Endothelial cell of umbilical vein (primary cell): Measurements from ENCODE around the gene MARK2. TPM values are rescaled to one million over a fixed set of nuclear protein-coding genes. Genes with fewer than 3 reads are reported as not detected.

Experiments used
- BruUV-seq: library from RNA; stranded (reverse); fragments of 400-500 nt; replicated peaks from 2 replicates; lab custom pipeline; 2021; lab: Mats Ljungman, UMichigan
- CTCF ChIA-PET: fragments of 300-600, 350-600 bp; sonication (Branson Sonifier 250); formaldehyde crosslinking; loops from one replicate; lab custom pipeline; 2021; ENCODE audit warnings: antibody characterized with exemption, inconsistent platforms; lab: Charles Lee
- POLR2A ChIA-PET: fragments of 300-600, 350-600 bp; sonication (Branson Sonifier 250); formaldehyde crosslinking; loops from one replicate; lab custom pipeline; 2021; ENCODE audit warnings: antibody characterized with exemption, inconsistent platforms; lab: Charles Lee
- DNase-seq: peaks from one replicate; pipeline ENCODE4 v3.0.0-alpha.2; 2011; ENCODE audit warnings: low read depth, low spot score
- FAIRE-seq: peaks from 2 replicates; lab custom pipeline; 2011; peaks lifted over from hg19 to GRCh38; lab: Jason Lieb, UNC
- H2AFZ ChIP-seq: 2 replicates; pipeline ENCODE4 v1.6.0; 2012; ENCODE audit warnings: low read depth, low read length, control low read depth, inconsistent platforms
- H3K27ac ChIP-seq: 2 replicates; pipeline ENCODE4 v1.5.1; 2011; ENCODE audit warnings: low read depth, mild to moderate bottlenecking, control low read depth, low read length, moderate library complexity; ENCODE audit not compliant: insufficient read depth
- H3K27me3 ChIP-seq, 2 experiments: 2 replicates each; pipeline versions ENCODE4 v1.6.0 to v1.6.1; 2011; ENCODE audit warnings: low read length in 2 of 2, mixed read lengths in 1 of 2; ENCODE audit not compliant: control insufficient read depth in 2 of 2, insufficient read depth in 2 of 2
- H3K36me3 ChIP-seq, 2 experiments: 2 replicates in 1 of 2; 3 replicates in 1 of 2; pipeline ENCODE4 v1.5.1; 2011; ENCODE audit warnings: low read length in 2 of 2, mild to moderate bottlenecking in 1 of 2, moderate library complexity in 1 of 2; ENCODE audit not compliant: control insufficient read depth in 2 of 2, insufficient read depth in 2 of 2; ENCODE audit errors: extremely low read depth in 1 of 2
- H3K4me1 ChIP-seq: 3 replicates; pipeline ENCODE4 v1.5.1; 2011; ENCODE audit warnings: mild to moderate bottlenecking, low read length; ENCODE audit not compliant: control insufficient read depth, insufficient read depth; ENCODE audit errors: extremely low read depth
- H3K4me2 ChIP-seq: 2 replicates; pipeline ENCODE4 v1.6.1; 2011; ENCODE audit warnings: low read length, control low read depth, mixed read lengths; ENCODE audit not compliant: insufficient read depth
- H3K4me3 ChIP-seq, 3 experiments: fragments of 200-600 bp in 1 of 3; sonication (generic), shearing (Covaris generic) in 1 of 3; replicated peaks in 1 of 3; 2 replicates each; pipeline ENCODE4 v1.5.1; 2011 to 2016; ENCODE audit warnings: control low read depth in 3 of 3, low read length in 3 of 3, mild to moderate bottlenecking in 2 of 3, inconsistent platforms in 1 of 3, low read depth in 1 of 3, moderate library complexity in 1 of 3; ENCODE audit not compliant: insufficient read depth in 1 of 3
- H3K79me2 ChIP-seq: 2 replicates; pipeline ENCODE4 v1.6.0; 2012; ENCODE audit warnings: low read length, inconsistent platforms; ENCODE audit not compliant: control insufficient read depth, insufficient read depth
- H3K9ac ChIP-seq: replicated peaks from 2 replicates; pipeline ENCODE3; 2011; ENCODE audit warnings: low read length, control low read depth; ENCODE audit not compliant: insufficient read depth; ENCODE audit errors: extremely low read depth
- H3K9me1 ChIP-seq: replicated peaks from 3 replicates; pipeline ENCODE4 v1.6.0; 2011; ENCODE audit warnings: mild to moderate bottlenecking, low read length; ENCODE audit not compliant: control insufficient read depth, insufficient read depth; ENCODE audit errors: extremely low read depth
- H3K9me3 ChIP-seq: replicated peaks from 2 replicates; pipeline ENCODE4 v1.5.1; 2012; ENCODE audit warnings: low read length, inconsistent platforms; ENCODE audit not compliant: control insufficient read depth, insufficient read depth
- H4K20me1 ChIP-seq: replicated peaks from 2 replicates; pipeline ENCODE3; 2011; ENCODE audit warnings: mild to moderate bottlenecking, low read length; ENCODE audit not compliant: control insufficient read depth, insufficient read depth; ENCODE audit errors: extremely low read depth
- EZH2 ChIP-seq: IDR thresholded peaks from 2 replicates; pipeline ENCODE4 v1.6.1; 2012; ENCODE audit warnings: borderline replicate concordance, low read depth, mild to moderate bottlenecking, moderate library complexity, low read length, inconsistent platforms; ENCODE audit not compliant: severe bottlenecking
- FOS ChIP-seq: IDR thresholded peaks from 2 replicates; pipeline ENCODE4 v1.6.1; 2011; ENCODE audit warnings: mild to moderate bottlenecking, low read length, moderate library complexity, borderline replicate concordance; ENCODE audit not compliant: insufficient read depth
- GATA2 ChIP-seq: IDR thresholded peaks from 2 replicates; pipeline ENCODE4 v1.7.0; 2011; ENCODE audit warnings: low read depth, mild to moderate bottlenecking, moderate library complexity, mixed read lengths, low read length; ENCODE audit not compliant: insufficient read length, insufficient read depth
- JUN ChIP-seq: IDR thresholded peaks from 2 replicates; pipeline ENCODE4 v1.6.1; 2011; ENCODE audit warnings: borderline replicate concordance, low read depth; ENCODE audit not compliant: insufficient read length, insufficient read depth
- MYC ChIP-seq: IDR thresholded peaks from one replicate; pipeline ENCODE4 v1.6.1; 2011; ENCODE audit warnings: mild to moderate bottlenecking, low read depth, low read length
- POLR2A ChIP-seq: IDR thresholded peaks from 2 replicates; pipeline ENCODE4 v1.6.1; 2012; ENCODE audit warnings: low read depth, mild to moderate bottlenecking, control low read depth, low read length
- POLR2AphosphoS5 ChIP-seq: IDR thresholded peaks from 2 replicates; pipeline ENCODE4 v1.6.1; 2012; ENCODE audit warnings: low read depth, mild to moderate bottlenecking, control low read depth, low read length, moderate library complexity; ENCODE audit not compliant: insufficient read depth
- dilution Hi-C: fragments of 300-500 bp; cut with MboI; formaldehyde crosslinking; loops from one replicate; pipeline ENCODE4 v1.15.0; 2019; ENCODE audit warnings: low sequenced_read_pairs; ENCODE audit not compliant: extremely low pct_ligation_motif_present
- intact Hi-C: fragments of 100-400 bp; cut with micrococcal nuclease; formaldehyde crosslinking; loops from one replicate; pipeline ENCODE4 v1.10.0; 2022
- polyA plus RNA-seq, 4 experiments: library from polyadenylated mRNA; depleted of rRNA in 3 of 4; stranded (reverse) in 3 of 4; unstranded in 1 of 4; fragments of >200 nt; gene quantifications; 2 replicates each; pipeline versions ENCODE4 v1.2.1 to v1.2.3, GENCODE V29; 2011 to 2012; ENCODE audit warnings: missing spikeins in 1 of 4
- total RNA-seq: library from RNA; stranded (reverse); gene quantifications from 2 replicates; pipeline ENCODE4 v1.2.3, GENCODE V29; 2021
- TF ChIP-seq, protein P1 (sequence below): IDR thresholded peaks from 2 replicates; pipeline ENCODE4 v1.6.1; 2011; ENCODE audit not compliant: insufficient read depth, insufficient read length
- TF ChIP-seq, protein P2 (sequence below), 2 donors: IDR thresholded peaks; 1 replicate in 1 of 2; 2 replicates in 1 of 2; pipeline ENCODE4 v1.5.1; 2011; ENCODE audit warnings: low read length in 2 of 2, mild to moderate bottlenecking in 2 of 2, moderate library complexity in 2 of 2, control low read depth in 1 of 2, inconsistent platforms in 1 of 2, low read depth in 1 of 2; ENCODE audit not compliant: insufficient read depth in 1 of 2; ENCODE audit errors: extremely low read depth in 1 of 2

Gene MARK2
- total and polyA plus RNA-seq, 2 donors (not counting 3 experiments of a cell fraction or from before 2014, with no cell fraction given): 16.6 to 34.7 TPM

DNA sequence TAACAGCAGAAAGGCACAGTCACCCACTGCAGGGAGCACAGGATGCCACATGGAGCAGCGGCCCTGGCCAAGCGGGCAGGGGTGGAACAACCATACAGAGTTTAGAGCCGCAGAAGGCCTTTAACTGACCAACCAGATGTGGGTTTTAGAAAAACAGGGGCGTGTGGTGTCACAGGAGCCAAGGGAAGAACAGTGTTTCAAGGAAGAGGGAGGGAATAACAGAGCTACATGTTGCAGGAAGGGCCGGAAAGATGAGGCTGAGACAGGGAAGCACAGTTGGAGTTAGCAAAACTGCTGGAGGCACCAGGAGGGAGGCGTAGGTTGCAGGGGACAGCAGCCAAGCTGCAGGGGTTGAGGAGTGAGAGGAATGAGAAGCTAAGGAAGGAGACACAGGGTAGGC, 92.1 kb downstream of the MARK2 start:
- H4K20me1 ChIP-seq: no peaks in the 10 kb centered on the region
- no peaks in the 10 kb centered on the region for H3K9me1 ChIP-seq
- no peak overlapping the region for H3K27ac ChIP-seq
- DNase-seq: no peak
- intact Hi-C loops: no loop called here
- H3K27me3 ChIP-seq: peaks cover 4% of the 10 kb centered on the region in 2 experiments
- no peak for FAIRE-seq
- no TSS peak for BruUV-seq
- ChIA-PET POLR2A (no interaction called here), CTCF (interaction anchor here (3.1 kb wide), 1 partner anchor 10 kb away, joined by 11 read pairs; no protein-coding TSS in a partner anchor)
- no peak overlapping the region for H3K4me3 ChIP-seq
- no peaks in the 10 kb centered on the region for H3K9me3 ChIP-seq
- TF ChIP-seq EZH2 (no peak), FOS (no peak), JUN (no peak), POLR2AphosphoS5 (no peak), GATA2 (no peak), MYC (no peak), POLR2A (no peak)
- TF ChIP-seq, protein P1, sequence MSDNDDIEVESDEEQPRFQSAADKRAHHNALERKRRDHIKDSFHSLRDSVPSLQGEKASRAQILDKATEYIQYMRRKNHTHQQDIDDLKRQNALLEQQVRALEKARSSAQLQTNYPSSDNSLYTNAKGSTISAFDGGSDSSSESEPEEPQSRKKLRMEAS: no peak
- TF ChIP-seq, protein P2, sequence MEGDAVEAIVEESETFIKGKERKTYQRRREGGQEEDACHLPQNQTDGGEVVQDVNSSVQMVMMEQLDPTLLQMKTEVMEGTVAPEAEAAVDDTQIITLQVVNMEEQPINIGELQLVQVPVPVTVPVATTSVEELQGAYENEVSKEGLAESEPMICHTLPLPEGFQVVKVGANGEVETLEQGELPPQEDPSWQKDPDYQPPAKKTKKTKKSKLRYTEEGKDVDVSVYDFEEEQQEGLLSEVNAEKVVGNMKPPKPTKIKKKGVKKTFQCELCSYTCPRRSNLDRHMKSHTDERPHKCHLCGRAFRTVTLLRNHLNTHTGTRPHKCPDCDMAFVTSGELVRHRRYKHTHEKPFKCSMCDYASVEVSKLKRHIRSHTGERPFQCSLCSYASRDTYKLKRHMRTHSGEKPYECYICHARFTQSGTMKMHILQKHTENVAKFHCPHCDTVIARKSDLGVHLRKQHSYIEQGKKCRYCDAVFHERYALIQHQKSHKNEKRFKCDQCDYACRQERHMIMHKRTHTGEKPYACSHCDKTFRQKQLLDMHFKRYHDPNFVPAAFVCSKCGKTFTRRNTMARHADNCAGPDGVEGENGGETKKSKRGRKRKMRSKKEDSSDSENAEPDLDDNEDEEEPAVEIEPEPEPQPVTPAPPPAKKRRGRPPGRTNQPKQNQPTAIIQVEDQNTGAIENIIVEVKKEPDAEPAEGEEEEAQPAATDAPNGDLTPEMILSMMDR (IDR thresholded peaks at IDR 0.05; ENCODE audit: extremely low read depth in 1 of 2, insufficient read depth in 1 of 2, low read depth in 1 of 2, low read length in 2 of 2): no peak
- H3K4me2 ChIP-seq: no peak overlapping the region
- no peaks in the 10 kb centered on the region for H3K36me3 ChIP-seq
- dilution Hi-C loops: no loop called here
- no peak overlapping the region for H3K9ac ChIP-seq
- no peak overlapping the region for H2AFZ ChIP-seq
- H3K79me2 ChIP-seq: no peaks in the 10 kb centered on the region
- H3K4me1 ChIP-seq: no peaks in the 10 kb centered on the region
